D721Med (cell line): ENCODE data around the gene CYFIP1.

Experiments
- DNase-seq: peaks from one replicate; pipeline ENCODE4 v3.0.0; 2011; ENCODE audit warnings: low spot score; ENCODE audit not compliant: insufficient read length
- FAIRE-seq: peaks from 2 replicates; lab custom pipeline; 2011; peaks lifted over from hg19 to GRCh38; lab: Jason Lieb, UNC
- CTCF ChIP-seq: IDR thresholded peaks from 2 replicates; pipeline ENCODE4 v1.5.1; 2012; ENCODE audit warnings: mild to moderate bottlenecking, control low read depth; ENCODE audit not compliant: insufficient read depth; ENCODE audit errors: missing control alignments

Gene CYFIP1

DNA sequence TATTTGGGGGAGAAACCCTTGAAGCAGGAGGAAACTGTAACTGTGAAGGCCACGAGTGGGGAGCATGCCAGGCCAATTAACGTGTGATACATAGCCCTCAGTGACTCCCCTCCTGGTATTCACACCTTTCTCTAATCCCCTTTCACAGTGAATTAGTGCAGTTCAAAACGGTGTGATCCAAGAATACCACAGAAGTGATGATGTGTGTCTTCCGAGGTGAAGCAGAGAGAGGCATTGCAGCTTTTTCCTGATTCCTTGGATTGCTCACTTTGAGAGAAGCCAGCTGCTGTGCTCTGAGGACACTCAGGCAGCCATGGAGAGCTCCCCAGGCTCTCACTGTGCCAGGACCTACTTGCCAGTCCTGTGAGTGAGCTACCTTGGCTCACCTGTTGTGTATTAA lies 124.4 kb downstream of the CYFIP1 start:
- no peak for DNase-seq
- FAIRE-seq: no peak
- TF ChIP-seq CTCF: no peak

GRCh38 chr15:22851513-22851912 lies 128.7 kb downstream of the CYFIP1 start:
- no peak for DNase-seq
- no peak for FAIRE-seq
- no peak for TF ChIP-seq CTCF

- FAIRE-seq: no peak
- no peak for DNase-seq
- TF ChIP-seq CTCF: no peak
Observed at GRCh38 chr15:22850055-22850454, 130.1 kb downstream of the CYFIP1 start.

GRCh38 chr15:22846073-22846472 lies 134.1 kb downstream of the CYFIP1 start:
- FAIRE-seq (no peak), DNase-seq (no peak)
- no peak for TF ChIP-seq CTCF

- FAIRE-seq (no peak), DNase-seq (no peak)
Observed at GRCh38 chr15:22845289-22845900, 134.8 kb downstream of the CYFIP1 start.

DNA sequence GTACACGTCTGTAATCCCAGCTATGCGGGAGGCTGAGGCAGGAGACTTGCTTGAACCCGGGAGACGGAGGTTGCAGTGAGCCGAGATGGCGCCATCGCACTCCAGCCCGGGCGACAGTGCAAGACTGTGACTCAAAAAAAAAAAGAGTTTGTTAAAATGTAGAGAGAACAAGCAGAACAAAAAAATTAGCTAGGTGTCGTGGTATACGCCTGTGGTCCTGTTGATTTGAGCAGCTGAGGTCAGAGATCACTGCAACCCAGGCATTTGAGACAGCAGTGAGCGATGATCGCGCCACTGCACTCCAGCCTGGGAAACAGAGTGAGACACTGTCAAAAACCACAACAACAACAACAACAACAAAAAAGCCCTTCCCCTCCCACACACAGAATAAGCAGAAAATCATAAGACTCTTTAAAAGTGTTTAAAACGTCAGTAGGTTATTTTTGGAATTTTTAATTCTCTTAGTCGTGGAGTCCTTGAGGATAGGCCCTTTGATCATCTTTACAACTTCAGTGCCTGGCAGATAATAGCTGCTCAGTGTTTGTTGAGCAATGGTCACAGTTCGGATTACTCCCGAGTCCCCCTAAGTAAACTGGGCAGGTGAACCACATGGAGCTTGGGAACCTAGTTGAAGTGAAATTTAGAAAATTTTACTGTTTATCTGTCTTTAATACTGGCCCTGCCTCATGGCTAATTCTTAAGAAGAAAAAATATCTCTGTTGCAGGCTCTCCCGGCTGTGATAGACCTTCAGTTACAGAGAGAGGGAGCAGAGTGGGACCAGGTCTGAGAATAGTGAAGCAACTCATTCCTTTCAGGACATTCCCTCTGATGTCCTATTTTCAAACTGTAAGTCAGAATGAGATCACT lies 135.5 kb downstream of the CYFIP1 start:
- DNase-seq (no peak), FAIRE-seq (no peak)
- no peak for TF ChIP-seq CTCF

More at GRCh38 chr15:22845289-22845900, 134.8 kb downstream of the CYFIP1 start:
- TF ChIP-seq CTCF: no peak
